Activated CD4-positive, alpha-beta T cell treated with anti-CD3 and anti-CD28 coated beads, Interleukin-2, amount 50 U/mL, for 24 hours (primary cell): Measurements from ENCODE around the gene WNT11.
"Not testable (repeated sequence)": the region's sequence is repeated elsewhere in the genome, so short reads cannot be mapped to it uniquely, and the experiment has no call there.

Source experiments
- DNase-seq, 2 donors: peaks; one replicate each; pipeline ENCODE4 v3.0.0-alpha.2; 2020; ENCODE audit warnings: low read depth in 1 of 2, low spot score in 1 of 2

WNT11 gene

GRCh38 chr11:76203131-76203925, 3.0 kb downstream of the WNT11 start:
- no peak for DNase-seq

- DNase-seq, result no peak
Observed at GRCh38 chr11:76201672-76202412, 4.5 kb downstream of the WNT11 start.

- no peak for DNase-seq
Observed at GRCh38 chr11:76201056-76201455, 5.2 kb downstream of the WNT11 start.

GRCh38 chr11:76200006-76200940, 6.0 kb downstream of the WNT11 start:
- no peak for DNase-seq

GRCh38 chr11:76198691-76199090, 7.6 kb downstream of the WNT11 start:
- DNase-seq, result not testable (repeated sequence)

GRCh38 chr11:76197941-76198640, 8.2 kb downstream of the WNT11 start:
- no peak for DNase-seq

- DNase-seq, result no peak
Observed at GRCh38 chr11:76197332-76197731, 9.0 kb downstream of the WNT11 start.

- DNase-seq, result no peak
Observed at GRCh38 chr11:76196849-76197248, 9.5 kb downstream of the WNT11 start.

- DNase-seq, result no peak
Observed at GRCh38 chr11:76194872-76195668, 11.2 kb downstream of the WNT11 start.

- DNase-seq, result no peak
Observed at GRCh38 chr11:76193219-76193618, 13.1 kb downstream of the WNT11 start.

- no peak for DNase-seq
Observed at GRCh38 chr11:76190376-76190775, 15.9 kb downstream of the WNT11 start.

- DNase-seq, result no peak
Observed at GRCh38 chr11:76189682-76190081, 16.6 kb downstream of the WNT11 start.

- no peak for DNase-seq
Observed at GRCh38 chr11:76188873-76189272, 17.4 kb downstream of the WNT11 start.

GRCh38 chr11:76186776-76187279, 19.5 kb downstream of the WNT11 start:
- no peak for DNase-seq

GRCh38 chr11:76185931-76186401, 20.3 kb downstream of the WNT11 start:
- no peak for DNase-seq

GRCh38 chr11:76185511-76185910, 20.8 kb downstream of the WNT11 start:
- DNase-seq, result no peak

- DNase-seq, result no peak
Observed at GRCh38 chr11:76184551-76184993, 21.7 kb downstream of the WNT11 start.

- no peak for DNase-seq
Observed at GRCh38 chr11:76181371-76181770, 24.9 kb downstream of the WNT11 start.

- no peak for DNase-seq
Observed at GRCh38 chr11:76179147-76179546, 27.2 kb downstream of the WNT11 start.
